HL-60/S4 treated with phorbol 12-myristate 13-acetate at 8.2 ng/mL for 4 days and 3 days (cell line): ENCODE measurements around the gene SLFN11.
"Not testable (repeated sequence)": the region's sequence is repeated elsewhere in the genome, so short reads cannot be mapped to it uniquely, and the experiment has no call there.

Source experiments
- in situ Hi-C: fragments of 300-500 bp; cut with MboI; formaldehyde crosslinking; loops from 2 replicates; pipeline ENCODE4 v1.15.0; 2022; ENCODE audit warnings: low sequenced_read_pairs

The SLFN11 gene, protein sequence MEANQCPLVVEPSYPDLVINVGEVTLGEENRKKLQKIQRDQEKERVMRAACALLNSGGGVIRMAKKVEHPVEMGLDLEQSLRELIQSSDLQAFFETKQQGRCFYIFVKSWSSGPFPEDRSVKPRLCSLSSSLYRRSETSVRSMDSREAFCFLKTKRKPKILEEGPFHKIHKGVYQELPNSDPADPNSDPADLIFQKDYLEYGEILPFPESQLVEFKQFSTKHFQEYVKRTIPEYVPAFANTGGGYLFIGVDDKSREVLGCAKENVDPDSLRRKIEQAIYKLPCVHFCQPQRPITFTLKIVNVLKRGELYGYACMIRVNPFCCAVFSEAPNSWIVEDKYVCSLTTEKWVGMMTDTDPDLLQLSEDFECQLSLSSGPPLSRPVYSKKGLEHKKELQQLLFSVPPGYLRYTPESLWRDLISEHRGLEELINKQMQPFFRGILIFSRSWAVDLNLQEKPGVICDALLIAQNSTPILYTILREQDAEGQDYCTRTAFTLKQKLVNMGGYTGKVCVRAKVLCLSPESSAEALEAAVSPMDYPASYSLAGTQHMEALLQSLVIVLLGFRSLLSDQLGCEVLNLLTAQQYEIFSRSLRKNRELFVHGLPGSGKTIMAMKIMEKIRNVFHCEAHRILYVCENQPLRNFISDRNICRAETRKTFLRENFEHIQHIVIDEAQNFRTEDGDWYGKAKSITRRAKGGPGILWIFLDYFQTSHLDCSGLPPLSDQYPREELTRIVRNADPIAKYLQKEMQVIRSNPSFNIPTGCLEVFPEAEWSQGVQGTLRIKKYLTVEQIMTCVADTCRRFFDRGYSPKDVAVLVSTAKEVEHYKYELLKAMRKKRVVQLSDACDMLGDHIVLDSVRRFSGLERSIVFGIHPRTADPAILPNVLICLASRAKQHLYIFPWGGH

GRCh38 chr17:35373534-35373983 is at the start of gene SLFN11:
TSS of gene SLFN11 (minus strand) at chr17:35373621. CDS start at chr17:35363807, 9,814 bp downstream.
- in situ Hi-C loops = no loop called here

- in situ Hi-C loops = not testable (repeated sequence)
Observed at GRCh38 chr17:35421069-35421468, 47.6 kb upstream of the SLFN11 start.

GRCh38 chr17:35416659-35417058 is 43.2 kb upstream of the SLFN11 start:
- in situ Hi-C loops = no loop called here

GRCh38 chr17:35414707-35415106 is 41.3 kb upstream of the SLFN11 start:
- in situ Hi-C loops = not testable (repeated sequence)

GRCh38 chr17:35414247-35414646 is 40.8 kb upstream of the SLFN11 start:
- in situ Hi-C loops = no loop called here

DNA sequence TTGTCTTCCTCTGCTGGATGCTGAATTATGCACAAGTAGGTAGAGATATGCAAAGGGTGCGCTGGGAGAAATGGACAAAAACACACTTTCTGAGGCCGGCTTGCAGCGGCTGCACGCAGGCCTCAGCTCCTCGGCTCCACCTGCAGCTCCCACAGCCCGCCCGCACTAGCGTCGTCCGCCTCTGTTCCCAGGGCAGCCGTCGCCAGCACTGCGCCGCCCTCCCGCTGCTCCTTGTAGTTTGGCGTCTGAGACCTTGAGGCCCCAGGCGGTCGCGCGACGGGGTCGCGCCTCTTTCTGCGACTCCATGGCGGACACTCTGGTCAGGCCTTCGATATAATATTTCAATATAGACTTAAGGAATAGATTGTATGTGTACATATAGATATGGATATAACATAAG is 34.1 kb upstream of the SLFN11 start:
- in situ Hi-C loops = no loop called here

GRCh38 chr17:35406568-35406967 is 33.1 kb upstream of the SLFN11 start:
- in situ Hi-C loops = no loop called here

DNA sequence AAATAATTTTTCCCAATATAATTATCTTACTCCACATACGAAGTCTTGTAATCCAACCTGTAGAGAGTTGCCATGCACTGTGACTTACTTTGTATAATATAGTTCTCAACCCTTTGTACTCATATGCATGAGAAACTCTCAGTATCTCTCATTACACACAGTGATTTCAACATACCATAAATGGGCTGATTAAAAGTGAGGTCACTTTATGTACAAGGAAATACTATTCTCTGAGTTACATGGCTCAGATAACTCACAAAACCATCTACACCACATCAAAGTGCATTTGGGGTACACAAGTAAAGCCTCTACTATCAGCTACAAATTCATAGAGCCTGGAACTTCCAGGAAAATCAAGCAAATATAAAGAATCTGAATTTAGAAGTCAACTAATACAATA is 30.9 kb upstream of the SLFN11 start:
- in situ Hi-C loops = no loop called here

DNA sequence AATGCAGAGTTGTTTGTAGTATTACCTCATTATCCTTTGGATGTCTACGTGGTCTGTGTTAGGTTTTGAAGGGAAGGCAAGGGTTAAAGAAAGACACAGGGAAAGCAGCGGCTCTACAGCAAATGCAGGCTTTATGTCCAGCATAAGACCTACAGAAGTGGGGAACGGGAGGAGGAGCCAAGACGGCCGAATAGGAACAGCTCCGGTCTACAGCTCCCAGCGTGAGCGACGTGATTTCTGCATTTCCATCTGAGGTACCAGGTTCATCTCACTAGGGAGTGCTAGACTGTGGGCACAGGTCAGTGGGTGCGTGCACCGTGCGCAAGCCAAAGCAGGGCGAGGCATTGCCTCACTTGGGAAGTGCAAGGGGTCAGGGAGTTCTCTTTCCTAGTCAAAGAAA is 20.4 kb upstream of the SLFN11 start:
- in situ Hi-C loops = not testable (repeated sequence)

DNA sequence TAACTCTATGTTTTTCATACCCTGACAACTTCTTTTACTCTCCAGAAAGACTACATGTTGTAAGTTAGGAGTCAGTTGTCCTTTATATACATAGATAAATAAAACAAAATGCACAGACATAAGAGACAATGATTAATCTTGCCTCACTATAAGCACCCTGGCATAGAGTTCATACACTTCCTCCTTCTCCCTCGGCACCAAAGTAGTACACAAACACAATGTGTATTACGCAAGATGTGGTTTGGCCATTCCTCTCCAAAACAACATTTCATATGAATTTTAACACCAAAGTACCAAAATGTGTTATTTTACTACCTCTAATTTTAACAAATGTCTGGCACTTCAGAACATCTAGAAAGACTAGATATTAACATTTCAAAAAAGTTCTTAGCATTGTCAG is 17.2 kb upstream of the SLFN11 start:
- in situ Hi-C loops = no loop called here

- in situ Hi-C loops = no loop called here
Observed at GRCh38 chr17:35390156-35390555, 16.7 kb upstream of the SLFN11 start.

DNA sequence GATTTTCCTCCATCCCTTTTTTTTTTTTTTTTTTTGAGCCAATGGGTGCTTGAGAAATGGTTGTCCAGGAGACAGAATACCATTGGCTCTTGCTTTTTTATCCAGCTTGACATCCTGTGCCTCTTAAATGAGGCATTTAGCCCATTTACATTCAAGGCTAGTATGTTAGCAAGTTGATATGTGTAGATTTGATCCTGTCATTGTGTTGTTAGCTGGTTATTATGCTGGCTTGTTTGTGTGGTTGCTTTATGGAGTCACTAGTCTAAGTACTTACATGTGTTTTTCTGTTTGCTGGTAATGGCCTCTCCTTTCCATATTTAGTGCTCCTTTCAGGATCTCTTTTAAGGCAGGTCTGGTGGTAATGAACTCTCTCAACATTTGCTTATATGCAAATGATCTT is 14.1 kb upstream of the SLFN11 start:
- in situ Hi-C loops = no loop called here

DNA sequence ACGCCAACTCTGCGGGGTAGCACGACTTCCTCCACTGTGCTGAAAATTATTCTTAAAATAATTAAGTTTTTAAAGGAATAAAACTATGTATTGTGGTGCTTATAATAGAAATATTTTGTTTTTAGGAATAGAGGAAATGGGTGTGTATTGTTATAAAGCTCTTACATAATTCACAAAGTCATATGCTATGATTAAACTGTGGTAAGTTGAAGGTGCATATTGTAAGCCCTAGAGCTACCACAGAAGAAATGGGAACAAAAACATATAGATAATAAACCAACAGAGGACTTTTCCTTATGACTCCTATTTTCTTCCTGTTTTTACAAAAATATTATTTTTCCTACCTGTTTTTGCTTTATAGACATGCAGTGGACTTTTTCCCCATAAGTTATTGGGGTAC is 4.3 kb upstream of the SLFN11 start:
- in situ Hi-C loops = no loop called here

- in situ Hi-C loops = no loop called here
Observed at GRCh38 chr17:35377068-35377467, 3.6 kb upstream of the SLFN11 start.

GRCh38 chr17:35376245-35376644 is 2.8 kb upstream of the SLFN11 start:
- in situ Hi-C loops = no loop called here

DNA sequence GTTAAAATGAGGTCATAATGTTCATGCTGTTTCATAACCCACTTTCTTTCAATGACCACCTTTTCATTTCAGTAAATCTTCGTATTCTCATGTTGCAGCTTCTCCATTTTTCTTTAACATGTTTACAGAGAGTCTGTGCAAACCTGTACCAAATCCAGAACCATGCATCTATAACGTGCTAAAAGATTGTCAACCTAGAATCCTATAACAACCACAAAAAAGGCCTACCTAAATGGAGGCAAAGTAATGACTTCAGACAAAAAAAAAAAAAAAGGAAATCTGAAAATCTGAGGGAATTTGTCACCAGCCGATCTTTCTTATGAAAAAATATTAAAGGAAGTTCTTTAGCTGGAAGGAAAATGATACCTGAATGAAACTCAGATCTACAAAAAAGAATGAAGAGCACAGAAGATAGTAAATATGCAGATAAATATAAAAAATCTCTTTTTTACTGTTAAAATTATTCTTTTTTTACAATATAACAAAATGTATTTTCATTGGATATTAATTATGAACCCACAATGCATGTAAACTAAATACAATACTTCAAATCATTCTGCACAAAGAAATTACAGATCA is 1.4 kb upstream of the SLFN11 start:
- in situ Hi-C loops = no loop called here

DNA sequence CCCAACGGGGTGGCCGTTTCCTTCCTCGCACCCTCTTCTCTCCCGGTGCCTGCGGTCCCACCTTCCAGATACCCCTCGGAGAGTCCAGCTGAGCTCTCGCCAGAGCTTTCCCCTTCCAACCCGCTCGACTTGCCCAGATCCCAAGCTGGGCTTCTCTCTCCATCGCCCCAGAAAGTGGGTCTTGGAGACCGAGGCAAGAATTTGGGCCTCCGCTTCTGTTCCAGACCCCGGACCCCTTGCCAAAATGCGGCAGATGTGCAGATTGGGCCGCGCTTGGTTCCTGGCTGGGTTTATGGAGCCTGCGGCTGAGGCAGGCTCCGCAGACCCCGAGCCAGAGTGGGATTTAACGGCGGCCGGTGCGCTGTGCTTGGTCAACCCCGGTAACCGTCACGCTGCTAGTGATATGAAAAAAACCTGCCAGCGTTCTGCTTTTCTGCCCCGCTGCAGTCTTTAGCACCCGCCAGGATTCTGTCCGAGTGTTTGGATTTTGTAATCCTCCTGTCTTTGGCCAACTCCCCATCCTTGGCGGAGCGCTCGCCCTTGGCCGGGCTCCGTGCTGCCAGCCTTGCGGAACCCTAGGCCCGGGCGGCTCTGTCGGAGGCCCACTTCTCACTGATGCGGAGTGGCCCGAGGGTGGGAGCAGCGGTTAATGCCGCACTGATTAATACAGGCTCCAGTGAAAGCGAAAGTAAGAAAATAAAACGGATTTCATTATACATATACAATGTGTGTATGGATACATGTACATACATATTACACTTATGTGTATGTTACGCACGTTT is 754 bp upstream of the SLFN11 start:
- in situ Hi-C loops = no loop called here

DNA sequence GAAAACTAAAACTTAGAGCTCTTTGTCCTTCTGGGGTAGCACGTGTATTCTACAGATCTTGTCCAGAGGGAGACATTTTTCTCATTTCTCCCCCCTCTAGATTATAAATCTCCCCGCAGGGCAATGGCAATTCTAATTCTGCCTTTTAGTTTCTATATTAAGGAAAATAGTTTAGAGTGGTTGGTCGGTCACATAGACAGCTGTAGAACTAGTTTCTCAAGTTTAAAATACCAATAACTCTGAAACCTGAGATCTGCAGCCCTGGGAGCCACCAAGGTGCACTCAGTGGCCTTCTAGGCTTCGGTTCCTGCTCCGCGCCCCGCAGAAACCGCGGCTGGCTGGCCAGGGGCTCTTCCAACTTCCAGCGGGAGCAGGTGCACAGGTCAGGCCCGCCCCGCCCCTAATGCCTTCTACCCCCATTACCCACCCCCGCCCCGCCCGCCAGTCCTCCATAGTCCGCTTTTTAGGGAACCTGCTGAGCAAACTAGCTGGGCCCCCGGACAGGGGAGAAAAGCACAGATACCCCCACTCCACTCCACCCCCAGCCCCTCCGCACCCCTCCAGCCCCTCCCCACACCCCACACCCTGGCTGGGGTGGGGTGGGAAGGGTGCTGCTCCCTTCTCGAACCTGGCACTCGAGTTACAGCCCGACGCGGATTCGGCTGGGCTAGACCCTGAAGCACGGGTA is 431 bp downstream of the SLFN11 start:
- in situ Hi-C loops = no loop called here

DNA sequence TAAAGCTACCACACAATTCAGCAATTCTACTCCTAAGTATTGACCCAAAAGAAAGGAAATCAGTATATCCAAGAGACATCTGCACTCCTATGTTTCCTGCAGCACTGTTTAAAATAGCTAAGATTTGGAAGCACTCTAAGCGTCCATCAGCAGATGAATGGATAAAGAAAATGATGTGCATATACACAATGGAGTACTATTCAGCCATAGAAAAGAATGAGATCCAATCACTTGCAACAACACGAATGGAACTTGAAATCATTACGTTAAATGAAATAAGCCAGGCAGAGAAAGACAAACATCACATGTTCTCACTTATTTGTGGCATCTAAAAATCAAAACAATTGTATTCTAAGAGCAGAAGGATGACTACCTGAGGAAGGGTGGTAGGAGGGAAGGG is 1.5 kb downstream of the SLFN11 start:
- in situ Hi-C loops = no loop called here
